Activated naive CD8-positive, alpha-beta T cell treated with anti-CD3 and anti-CD28 coated beads, Interleukin-2, amount 10 ng/mL, durations not matched to agents 7 days and 5 days (primary cell): ENCODE results near the gene CLCA1. TPM values are rescaled to one million over a fixed set of nuclear protein-coding genes. Genes with fewer than 3 reads are reported as not detected.

Experiments
- total RNA-seq, 2 experiments: library from RNA; stranded (reverse); gene quantifications; one replicate each; pipeline ENCODE4 v1.2.3, GENCODE V29; 2021

Gene CLCA1
- total RNA-seq, 2 experiments from 2014 or later: not detected

Other genes with a start within 250 kb of the CLCA1 start
- 10 to 100 TPM; 57.4 to 68.1 TPM for gene ODF2L, start 72.6 kb upstream of the CLCA1 start, total RNA-seq
- not detected for gene CLCA2, start 44.8 kb upstream of the CLCA1 start, total RNA-seq
- gene CLCA4, start 78.2 kb downstream of the CLCA1 start, total RNA-seq: not detected
- 10 to 100 TPM; 62.4 to 71.0 TPM for gene SH3GLB1, start 235.6 kb downstream of the CLCA1 start, total RNA-seq